Neuronal stem cell (in vitro differentiated cells): ENCODE data around the gene OR6C3.
"Not testable (repeated sequence)": the region's sequence is repeated elsewhere in the genome, so short reads cannot be mapped to it uniquely, and the experiment has no call there.

Experiments
- DNase-seq: peaks from one replicate; pipeline ENCODE4 v3.0.0-alpha.2; 2013; ENCODE audit warnings: low spot score
- H2AFZ ChIP-seq: one replicate; pipeline ENCODE4 v1.6.1; 2013; ENCODE audit warnings: mild to moderate bottlenecking, low read length, inconsistent platforms
- H2AK5ac ChIP-seq: 2 replicates; pipeline ENCODE4 v1.6.1; 2013; ENCODE audit warnings: low read depth, mild to moderate bottlenecking, inconsistent platforms, low read length, moderate library complexity, mixed read lengths
- H2BK120ac ChIP-seq: 2 replicates; pipeline ENCODE4 v1.6.1; 2013; ENCODE audit warnings: low read depth, mild to moderate bottlenecking, inconsistent platforms, low read length, moderate library complexity, mixed read lengths
- H2BK12ac ChIP-seq: one replicate; pipeline ENCODE4 v1.6.1; 2013; ENCODE audit warnings: low read length, inconsistent platforms
- H2BK15ac ChIP-seq: 2 replicates; pipeline ENCODE4 v1.6.1; 2013; ENCODE audit warnings: mild to moderate bottlenecking, low read length, inconsistent platforms, mixed read lengths
- H2BK5ac ChIP-seq: one replicate; pipeline ENCODE4 v1.6.1; 2013; ENCODE audit warnings: inconsistent platforms, mild to moderate bottlenecking, low read length, moderate library complexity
- H3K14ac ChIP-seq: one replicate; pipeline ENCODE4 v1.6.1; 2013; ENCODE audit warnings: low read length, inconsistent platforms
- H3K18ac ChIP-seq: 2 replicates; pipeline ENCODE4 v1.6.1; 2013; ENCODE audit warnings: low read length, inconsistent platforms
- H3K23ac ChIP-seq: 2 replicates; pipeline ENCODE4 v1.6.1; 2013; ENCODE audit warnings: low read depth, mild to moderate bottlenecking, mixed read lengths, low read length, inconsistent platforms; ENCODE audit not compliant: poor library complexity
- H3K27ac ChIP-seq: replicated peaks from 3 replicates; pipeline ENCODE4 v1.5.1; 2013; ENCODE audit warnings: low read length, inconsistent platforms
- H3K27me3 ChIP-seq, 3 experiments: 2 replicates each; pipeline ENCODE4 v1.6.1; 2013; ENCODE audit warnings: low read length in 3 of 3, mild to moderate bottlenecking in 2 of 3, inconsistent platforms in 1 of 3, low read depth in 1 of 3, mixed read lengths in 1 of 3, moderate library complexity in 1 of 3; ENCODE audit not compliant: control insufficient read depth in 3 of 3, insufficient read depth in 3 of 3
- H3K36me3 ChIP-seq, 2 donors: replicated peaks in 1 of 2; 2 replicates each; pipeline ENCODE4 v1.6.1; 2013; ENCODE audit warnings: low read length in 2 of 2; ENCODE audit not compliant: control insufficient read depth in 2 of 2, insufficient read depth in 2 of 2
- H3K4ac ChIP-seq: 2 replicates; pipeline ENCODE4 v1.6.1; 2013; ENCODE audit warnings: inconsistent platforms, mild to moderate bottlenecking, low read length, moderate library complexity
- H3K4me1 ChIP-seq, 2 donors: 1 replicate in 1 of 2; 2 replicates in 1 of 2; pipeline ENCODE4 v1.6.1; 2013; ENCODE audit warnings: low read length in 2 of 2, low read depth in 1 of 2; ENCODE audit not compliant: control insufficient read depth in 2 of 2, insufficient read depth in 1 of 2
- H3K4me2 ChIP-seq: one replicate; pipeline ENCODE4 v1.6.1; 2013; ENCODE audit warnings: mild to moderate bottlenecking, low read length, inconsistent platforms; ENCODE audit not compliant: insufficient read depth, poor library complexity, severe bottlenecking
- H3K4me3 ChIP-seq, 2 donors: 2 replicates each; pipeline ENCODE4 v1.5.1; 2013; ENCODE audit warnings: low read length in 2 of 2, mild to moderate bottlenecking in 2 of 2, inconsistent platforms in 1 of 2, moderate library complexity in 1 of 2
- H3K79me1 ChIP-seq: one replicate; pipeline ENCODE4 v1.6.1; 2013; ENCODE audit warnings: low read depth, mild to moderate bottlenecking, inconsistent platforms, low read length, moderate library complexity
- H3K9ac ChIP-seq: one replicate; pipeline ENCODE4 v1.6.1; 2013; ENCODE audit warnings: mild to moderate bottlenecking, low read depth, low read length, inconsistent platforms; ENCODE audit not compliant: poor library complexity
- H3K9me3 ChIP-seq, 2 donors: replicated peaks in 1 of 2; 2 replicates each; pipeline versions ENCODE3 to v1.6.1; 2013; ENCODE audit warnings: low read length in 2 of 2, mild to moderate bottlenecking in 2 of 2, inconsistent platforms in 1 of 2, low read depth in 1 of 2, mixed read lengths in 1 of 2, moderate library complexity in 1 of 2; ENCODE audit not compliant: control insufficient read depth in 2 of 2, insufficient read depth in 1 of 2
- H4K8ac ChIP-seq: one replicate; pipeline ENCODE4 v1.6.1; 2013; ENCODE audit warnings: low read depth, mild to moderate bottlenecking, inconsistent platforms, low read length, moderate library complexity
- H4K91ac ChIP-seq: one replicate; pipeline ENCODE4 v1.6.1; 2013; ENCODE audit warnings: low read length, low read depth, mild to moderate bottlenecking, inconsistent platforms; ENCODE audit not compliant: poor library complexity
- WGBS, 2 donors: extraction: QIAGEN DNeasy Blood & Tissue Kit; methylation state at CpG; one replicate each; pipeline ENCODE4 v1.1.7; 2013; ENCODE audit warnings: missing lambda C conversion rate in 2 of 2, mixed read lengths in 1 of 2; ENCODE audit not compliant: insufficient read length in 2 of 2, insufficient replicate concordance in 1 of 2; ENCODE audit errors: extremely low coverage in 2 of 2; 5-methylcytosine and 5-hydroxymethylcytosine counted together

The OR6C3 gene

DNA sequence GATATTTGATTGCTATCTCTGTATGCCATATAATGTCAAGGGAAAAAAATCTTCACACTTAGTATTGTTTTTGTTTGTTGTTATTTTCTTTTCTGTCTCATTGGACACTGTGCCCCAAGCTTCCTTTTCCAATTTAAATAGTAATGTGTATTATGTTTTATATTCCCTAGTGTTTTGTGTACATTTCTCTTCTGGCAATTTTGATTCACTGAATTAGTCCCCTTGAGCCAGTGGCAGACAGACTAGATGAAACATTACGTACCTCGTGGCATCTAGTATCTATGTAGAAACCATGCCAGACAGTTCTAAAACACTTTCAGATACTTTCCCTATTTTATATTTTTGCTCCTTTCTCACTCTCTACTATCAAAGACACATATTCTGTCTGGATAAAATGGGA lies 16.5 kb upstream of the OR6C3 start, which contains the start of gene OR6C1:
TSS of gene OR6C1 (plus strand) at position 301 of the 400 bp plus-strand sequence. CDS start 6,257 bp downstream, outside the sequence.
- Histone ChIP-seq H2BK12ac (no peak within 1 kb of the TSS), H3K23ac (no peak within 1 kb of the TSS), H3K27me3 (no peaks in the 10 kb centered on the region), H2BK15ac (no peak within 1 kb of the TSS), H3K4me1 (no peaks in the 10 kb centered on the region), H3K18ac (no peak within 1 kb of the TSS), H2AK5ac (no peak within 1 kb of the TSS), H2BK5ac (no peak within 1 kb of the TSS), H4K8ac (no peak within 1 kb of the TSS), H3K14ac (no peak within 1 kb of the TSS), H3K79me1 (no peaks in the 10 kb centered on the region), H3K9me3 (no peaks in the 10 kb centered on the region), H3K36me3 (no peaks in the 10 kb centered on the region), H3K4me3 (no peak within 1 kb of the TSS), H4K91ac (no peak within 1 kb of the TSS), H2AFZ (no peak within 1 kb of the TSS), H3K4ac (no peak within 1 kb of the TSS), H3K4me2 (no peak within 1 kb of the TSS), H3K9ac (no peak within 1 kb of the TSS), H3K27ac (no peak within 1 kb of the TSS), H2BK120ac (no peak within 1 kb of the TSS)
- no CpG with 5 or more reads among the region's 2 CpGs for WGBS, 2 donors
- no peak for DNase-seq

DNA sequence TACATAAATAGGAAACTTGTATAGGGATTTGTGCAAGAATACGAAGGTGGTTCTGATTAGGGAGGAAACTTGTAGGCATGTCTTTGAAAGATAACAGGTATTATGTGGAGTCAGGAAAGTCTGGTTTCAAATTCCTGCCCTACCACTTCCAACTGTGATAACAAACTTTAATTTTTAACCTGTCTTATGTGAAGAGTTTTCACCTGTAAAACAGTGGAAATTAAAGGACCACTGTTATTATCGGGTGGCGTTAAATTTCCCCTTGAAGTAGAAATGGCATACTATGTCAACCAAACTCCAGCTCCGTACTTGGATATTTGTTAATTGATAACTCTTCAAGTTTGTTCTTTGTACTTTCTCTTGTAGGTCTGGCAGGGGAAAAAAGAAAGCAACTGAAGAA lies 10.3 kb upstream of the OR6C3 start:
- no peaks in the 10 kb centered on the region for H3K36me3 ChIP-seq
- no peaks in the 10 kb centered on the region for H3K27me3 ChIP-seq
- no peak overlapping the region for H2BK120ac ChIP-seq
- H3K4me1 ChIP-seq: no peaks in the 10 kb centered on the region
- no peak overlapping the region for H3K9ac ChIP-seq
- H2BK5ac ChIP-seq: no peak overlapping the region
- no peak overlapping the region for H3K18ac ChIP-seq
- no peak overlapping the region for H3K14ac ChIP-seq
- no peak overlapping the region for H2BK15ac ChIP-seq
- no peak overlapping the region for H2AFZ ChIP-seq
- no peak overlapping the region for H3K4me2 ChIP-seq
- no peaks in the 10 kb centered on the region for H3K9me3 ChIP-seq
- no peak overlapping the region for H3K4me3 ChIP-seq
- no peaks in the 10 kb centered on the region for H3K79me1 ChIP-seq
- no peak overlapping the region for H2BK12ac ChIP-seq
- H3K4ac ChIP-seq: no peak overlapping the region
- no peak for DNase-seq
- H4K8ac ChIP-seq: no peak overlapping the region
- H2AK5ac ChIP-seq: no peak overlapping the region
- H3K23ac ChIP-seq: no peak overlapping the region
- WGBS, 2 donors: no CpG with 5 or more reads among the region's 4 CpGs
- H3K27ac ChIP-seq: no peak overlapping the region
- no peak overlapping the region for H4K91ac ChIP-seq

DNA sequence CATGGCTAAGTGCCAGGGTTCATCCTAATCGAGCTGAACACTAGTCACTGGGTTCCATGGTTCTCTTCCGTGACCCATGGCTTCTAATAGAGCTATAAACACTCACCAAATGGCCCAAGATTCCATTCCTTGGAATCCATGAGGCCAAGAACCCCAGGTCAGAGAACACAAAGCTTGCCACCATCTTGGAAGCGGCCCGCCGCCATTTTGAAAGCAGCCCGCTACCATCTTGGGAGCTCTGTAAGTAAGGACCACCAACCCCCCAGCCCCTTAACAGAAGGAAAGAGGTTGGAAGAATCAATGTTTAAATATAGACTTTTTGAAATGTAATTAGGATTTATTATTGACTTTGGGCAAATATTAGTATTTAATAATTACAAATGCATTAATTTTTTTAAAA lies 4.7 kb upstream of the OR6C3 start:
- not testable (repeated sequence) for H3K36me3 ChIP-seq, H3K4ac ChIP-seq, H3K4me3 ChIP-seq, H3K79me1 ChIP-seq, DNase-seq, H3K4me2 ChIP-seq, H3K9me3 ChIP-seq, H2BK120ac ChIP-seq, H2AK5ac ChIP-seq, H3K14ac ChIP-seq, H2AFZ ChIP-seq, H4K91ac ChIP-seq, H2BK12ac ChIP-seq, H3K4me1 ChIP-seq, H2BK5ac ChIP-seq, H2BK15ac ChIP-seq, H4K8ac ChIP-seq, H3K23ac ChIP-seq, H3K9ac ChIP-seq, H3K27me3 ChIP-seq, H3K18ac ChIP-seq, H3K27ac ChIP-seq
- no CpG with 5 or more reads among the region's 6 CpGs for WGBS, 2 donors

DNA sequence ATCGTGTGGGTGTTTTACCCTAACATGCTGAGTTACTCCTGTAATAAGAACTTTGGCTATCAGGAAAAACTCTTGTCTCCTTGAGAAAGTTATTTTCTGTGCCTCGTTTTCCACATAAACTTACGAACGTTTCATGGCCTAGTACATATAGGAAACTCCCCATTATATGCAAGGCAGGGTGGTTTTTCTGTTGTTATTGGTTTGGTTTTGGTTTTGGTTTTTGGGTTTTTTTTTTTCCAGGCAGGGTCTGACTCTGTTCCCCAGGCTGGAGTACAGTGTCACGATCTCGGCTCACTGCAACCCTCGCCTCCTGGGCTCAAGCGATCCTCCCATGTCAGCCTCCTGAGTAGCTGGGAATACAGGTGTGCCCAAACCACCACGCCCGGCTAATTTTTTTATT lies 5.5 kb downstream of the OR6C3 start:
- H3K27me3 ChIP-seq: no peaks in the 10 kb centered on the region
- no peak overlapping the region for H4K91ac ChIP-seq
- H2AFZ ChIP-seq: no peak overlapping the region
- H3K4me1 ChIP-seq: no peaks in the 10 kb centered on the region
- no peak overlapping the region for H3K23ac ChIP-seq
- no peak overlapping the region for H3K14ac ChIP-seq
- no peak overlapping the region for H3K4me3 ChIP-seq
- no peaks in the 10 kb centered on the region for H3K9me3 ChIP-seq
- H2AK5ac ChIP-seq: no peak overlapping the region
- H3K4ac ChIP-seq: no peak overlapping the region
- no peak overlapping the region for H4K8ac ChIP-seq
- no peak overlapping the region for H3K18ac ChIP-seq
- no peak overlapping the region for H2BK120ac ChIP-seq
- H3K79me1 ChIP-seq: no peaks in the 10 kb centered on the region
- no peak for DNase-seq
- H3K27ac ChIP-seq: no peak overlapping the region
- H3K4me2 ChIP-seq: no peak overlapping the region
- H2BK5ac ChIP-seq: no peak overlapping the region
- no CpG with 5 or more reads among the region's 10 CpGs for WGBS, 2 donors
- H3K36me3 ChIP-seq: no peaks in the 10 kb centered on the region
- no peak overlapping the region for H3K9ac ChIP-seq
- H2BK12ac ChIP-seq: no peak overlapping the region
- H2BK15ac ChIP-seq: no peak overlapping the region
